ENCODE data around the gene PRM3. TPM values are rescaled to one million over a fixed set of nuclear protein-coding genes. Genes with fewer than 3 reads are reported as not detected.
"Not testable (repeated sequence)": the region's sequence is repeated elsewhere in the genome, so short reads cannot be mapped to it uniquely, and the experiment has no call there.

The PRM3 gene
- total RNA-seq, 2 donors from 2014 or later, result not detected

DNA sequence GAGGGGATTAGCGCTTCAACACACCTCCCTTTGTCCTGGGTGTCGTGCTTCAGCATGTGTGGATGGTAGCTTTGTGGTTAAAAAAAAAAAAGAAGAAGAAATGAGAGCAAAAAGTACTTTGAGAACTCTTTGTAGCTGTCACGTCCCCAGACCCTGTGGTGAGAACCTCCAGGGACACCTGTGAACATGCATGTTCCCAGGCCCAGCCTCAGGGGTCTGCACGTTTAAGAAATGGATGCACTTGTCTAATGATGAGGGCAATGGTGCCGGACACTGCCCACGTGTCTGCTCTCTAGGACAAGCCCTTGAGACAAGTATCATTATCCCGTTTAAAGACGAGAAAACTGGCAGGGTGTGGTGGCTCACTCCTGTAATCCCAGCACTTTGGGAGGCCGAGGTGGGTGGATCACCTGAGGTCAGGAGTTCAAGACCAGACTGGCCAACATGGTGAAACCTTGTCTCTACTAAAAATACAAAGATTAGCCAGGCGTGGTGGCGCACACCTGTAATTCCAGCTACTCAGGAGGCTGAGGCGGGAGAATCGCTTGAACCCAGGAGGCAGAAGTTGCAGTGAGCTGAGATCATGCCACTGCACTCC lies 25.6 kb upstream of the PRM3 start:
- H3K4me3 Mint-ChIP-seq, H3K27ac Mint-ChIP-seq, ATAC-seq: not testable (repeated sequence)

DNA sequence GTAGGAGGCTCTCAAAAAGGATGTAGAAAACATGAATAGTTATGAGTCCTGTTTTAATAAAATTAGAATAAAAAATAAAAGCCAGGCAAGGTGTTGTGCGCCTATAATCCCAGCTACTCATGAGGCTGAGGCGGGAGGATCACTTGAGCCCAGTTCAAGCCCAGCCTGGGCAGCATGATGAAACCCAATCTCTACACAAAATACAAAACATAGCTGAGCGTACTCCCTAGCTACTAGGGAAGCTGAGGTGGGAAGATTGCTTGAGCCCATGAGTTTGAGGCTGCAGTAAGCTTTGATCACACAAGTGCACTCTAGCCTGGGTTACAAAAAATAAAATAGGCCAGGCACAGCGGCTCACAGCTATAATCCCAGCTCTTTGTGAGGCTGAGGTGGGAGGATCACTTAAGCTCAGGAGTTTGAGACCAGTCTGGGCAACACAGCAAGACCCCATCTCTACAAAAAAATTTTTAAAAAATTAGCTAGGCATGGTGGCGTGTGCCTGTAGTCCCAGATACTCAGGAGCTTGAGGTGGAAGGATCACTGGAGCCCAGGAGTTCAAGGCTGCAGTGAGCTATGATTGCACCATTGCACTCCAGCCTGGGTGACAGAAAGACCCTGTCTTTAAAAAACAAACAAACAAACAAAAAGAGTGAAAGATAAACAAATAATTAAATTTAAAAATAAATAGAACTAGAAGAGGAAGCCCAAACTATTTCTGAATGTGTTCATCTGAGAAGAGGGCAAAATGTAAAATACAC lies 24.9 kb upstream of the PRM3 start:
- peak overlapping the region; percentile 61 for H3K27ac Mint-ChIP-seq

More for the DNA sequence above, 25.6 kb upstream of the PRM3 start:
- not testable (repeated sequence) for H3K4me1 Mint-ChIP-seq; H3K27me3 Mint-ChIP-seq; H3K9me3 ChIP-seq (ENCODE audit: control insufficient read depth, low read length, poor library complexity, severe bottlenecking); DNase-seq; H3K36me3 Mint-ChIP-seq (ENCODE audit: low read depth)

DNA sequence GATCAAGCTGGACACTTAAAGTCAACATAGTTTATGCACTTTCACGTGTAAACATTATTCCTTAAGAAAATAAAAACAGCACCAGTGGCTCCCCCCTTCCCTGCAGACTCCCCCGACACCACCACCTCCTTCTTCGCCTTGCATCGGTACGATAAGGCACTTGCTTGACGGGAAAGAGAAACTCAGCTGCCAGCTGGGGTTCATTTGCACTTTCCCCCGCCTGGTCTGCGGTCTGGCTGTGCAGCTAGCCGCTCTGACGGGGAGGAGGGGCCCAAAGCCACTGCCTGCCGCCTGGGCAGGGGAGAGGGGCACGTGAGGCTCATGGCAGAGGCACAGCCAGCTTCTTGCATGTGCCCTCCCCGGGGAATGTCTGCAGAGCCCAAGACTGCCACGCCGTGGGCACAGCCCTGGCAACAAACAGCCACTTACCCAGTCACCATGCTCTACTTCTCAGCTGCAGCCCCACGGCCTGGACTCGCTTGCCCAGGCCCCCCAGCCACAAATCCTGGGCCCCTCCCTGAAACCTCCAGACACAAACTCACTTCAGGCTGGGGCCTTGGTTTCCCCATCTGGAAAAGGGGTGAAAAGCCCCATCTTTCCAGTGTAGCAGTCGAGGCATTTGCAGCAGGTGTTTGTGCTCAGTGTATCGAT lies 24.2 kb upstream of the PRM3 start:
- DNase-seq (peak; percentile 27 to 46 (median 31)), ATAC-seq (peak; percentile 96)
- Mint-ChIP-seq H3K27me3 (peaks cover 6% of the 10 kb centered on the region), H3K27ac (no peak overlapping the region), H3K36me3 (ENCODE audit: low read depth) (no peaks in the 10 kb centered on the region), H3K4me1 (peaks cover 10% of the 10 kb centered on the region), H3K4me3 (peak overlapping the region; percentile 81)
- no peaks in the 10 kb centered on the region for H3K9me3 ChIP-seq (ENCODE audit: control insufficient read depth, low read length, poor library complexity, severe bottlenecking)

More for the DNA sequence above, 24.9 kb upstream of the PRM3 start:
- Mint-ChIP-seq H3K36me3 (ENCODE audit: low read depth) (no peaks in the 10 kb centered on the region), H3K4me1 (peaks cover 7% of the 10 kb centered on the region), H3K4me3 (no peak overlapping the region), H3K27me3 (no peaks in the 10 kb centered on the region)
- no peaks in the 10 kb centered on the region for H3K9me3 ChIP-seq (ENCODE audit: control insufficient read depth, low read length, poor library complexity, severe bottlenecking)
- no peak for ATAC-seq
- DNase-seq, result no peak

DNA sequence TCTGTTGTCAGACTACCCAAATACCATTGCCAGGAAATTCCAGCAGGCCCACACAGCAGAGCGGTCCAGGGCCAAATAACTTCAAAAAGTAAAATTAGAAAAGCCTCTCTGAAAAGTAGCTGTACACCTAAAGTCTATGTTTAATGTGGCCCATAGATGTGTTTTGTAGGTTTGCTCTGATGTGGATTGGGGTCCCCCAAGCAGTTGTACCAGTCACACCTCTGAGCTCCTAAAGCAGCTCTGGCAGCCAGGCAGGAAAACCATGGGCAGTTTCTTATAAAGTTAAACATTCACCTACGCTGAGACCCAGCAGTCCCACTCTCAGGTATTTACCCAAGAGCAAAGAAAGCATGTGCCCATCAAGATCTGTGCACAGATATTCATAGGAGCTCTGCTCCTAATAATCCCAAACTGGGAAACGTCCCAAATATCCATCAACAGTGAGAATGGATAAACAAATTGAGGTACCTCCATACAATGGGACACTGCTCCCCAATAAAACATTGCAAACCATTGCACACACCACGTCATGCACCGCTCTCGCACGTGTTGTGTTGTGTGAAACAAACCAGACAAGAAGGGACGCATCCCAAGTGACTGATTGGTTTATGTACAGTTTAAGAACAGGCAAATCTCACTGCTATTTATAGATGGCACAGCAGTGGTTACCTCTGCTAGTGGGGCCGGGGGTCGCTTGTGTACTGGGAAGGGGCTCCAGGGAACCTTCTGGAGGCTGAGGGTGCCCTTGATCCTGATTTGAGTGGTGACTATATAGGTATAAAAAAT lies 23.5 kb upstream of the PRM3 start:
- peaks cover 10% of the 10 kb centered on the region for H3K4me1 Mint-ChIP-seq
- no peak overlapping the region for H3K27ac Mint-ChIP-seq
- H3K27me3 Mint-ChIP-seq, result peaks cover 6% of the 10 kb centered on the region
- H3K4me3 Mint-ChIP-seq, result peak overlapping the region; percentile 81
- H3K9me3 ChIP-seq (ENCODE audit: control insufficient read depth, low read length, poor library complexity, severe bottlenecking), result no peaks in the 10 kb centered on the region
- no peaks in the 10 kb centered on the region for H3K36me3 Mint-ChIP-seq (ENCODE audit: low read depth)
- DNase-seq, result no peak
- no peak for ATAC-seq

DNA sequence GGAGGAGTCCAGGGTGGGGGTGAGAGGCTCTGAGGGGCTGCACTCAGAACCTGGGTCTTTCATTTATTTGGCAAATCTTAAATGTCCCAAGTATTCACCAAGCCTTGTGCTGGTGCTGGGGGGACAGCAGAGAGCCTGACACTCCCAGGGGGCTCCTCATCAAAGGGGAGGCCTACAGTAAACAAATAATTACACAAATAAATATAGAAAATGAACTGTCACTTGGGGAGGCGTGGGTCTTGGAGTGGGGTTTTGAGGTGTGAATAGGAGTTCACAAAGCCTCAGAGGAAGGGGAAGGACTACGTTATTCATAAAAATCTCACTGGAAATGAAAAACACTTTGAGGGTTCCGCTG lies 22.9 kb upstream of the PRM3 start:
- peaks cover 6% of the 10 kb centered on the region for H3K27me3 Mint-ChIP-seq
- no peak for DNase-seq
- no peak for ATAC-seq

DNA sequence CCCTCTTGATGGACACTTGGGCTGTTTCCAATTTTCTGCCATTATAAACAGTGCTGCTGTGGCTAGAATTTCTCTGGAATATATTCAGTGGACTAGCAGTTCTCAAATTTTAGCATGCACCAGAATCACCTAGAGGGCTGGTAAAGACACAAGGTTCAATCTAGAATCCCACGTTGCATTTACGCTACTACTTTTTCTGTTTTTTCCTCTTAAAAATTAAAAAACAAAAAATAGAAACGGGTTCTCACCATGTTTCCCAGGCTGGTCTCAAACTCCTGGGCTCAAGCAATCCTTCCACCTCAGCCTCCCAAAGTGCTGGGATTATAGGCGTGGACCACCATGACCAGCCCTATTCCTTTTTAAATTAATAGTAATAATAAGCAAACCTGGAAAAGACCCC lies 22.2 kb upstream of the PRM3 start:
- ATAC-seq, result no peak
- DNase-seq, result no peak
- H3K9me3 ChIP-seq (ENCODE audit: control insufficient read depth, low read length, poor library complexity, severe bottlenecking), result no peaks in the 10 kb centered on the region
- Mint-ChIP-seq H3K27me3 (peaks cover 6% of the 10 kb centered on the region), H3K4me3 (no peak overlapping the region), H3K27ac (no peak overlapping the region), H3K4me1 (peaks cover 13% of the 10 kb centered on the region), H3K36me3 (ENCODE audit: low read depth) (peaks cover 3% of the 10 kb centered on the region)

More for the DNA sequence above, 22.9 kb upstream of the PRM3 start:
- Mint-ChIP-seq H3K4me1 (peaks cover 13% of the 10 kb centered on the region), H3K4me3 (no peak overlapping the region), H3K27ac (no peak overlapping the region), H3K36me3 (ENCODE audit: low read depth) (peaks cover 3% of the 10 kb centered on the region)
- H3K9me3 ChIP-seq (ENCODE audit: control insufficient read depth, low read length, poor library complexity, severe bottlenecking), result no peaks in the 10 kb centered on the region

DNA sequence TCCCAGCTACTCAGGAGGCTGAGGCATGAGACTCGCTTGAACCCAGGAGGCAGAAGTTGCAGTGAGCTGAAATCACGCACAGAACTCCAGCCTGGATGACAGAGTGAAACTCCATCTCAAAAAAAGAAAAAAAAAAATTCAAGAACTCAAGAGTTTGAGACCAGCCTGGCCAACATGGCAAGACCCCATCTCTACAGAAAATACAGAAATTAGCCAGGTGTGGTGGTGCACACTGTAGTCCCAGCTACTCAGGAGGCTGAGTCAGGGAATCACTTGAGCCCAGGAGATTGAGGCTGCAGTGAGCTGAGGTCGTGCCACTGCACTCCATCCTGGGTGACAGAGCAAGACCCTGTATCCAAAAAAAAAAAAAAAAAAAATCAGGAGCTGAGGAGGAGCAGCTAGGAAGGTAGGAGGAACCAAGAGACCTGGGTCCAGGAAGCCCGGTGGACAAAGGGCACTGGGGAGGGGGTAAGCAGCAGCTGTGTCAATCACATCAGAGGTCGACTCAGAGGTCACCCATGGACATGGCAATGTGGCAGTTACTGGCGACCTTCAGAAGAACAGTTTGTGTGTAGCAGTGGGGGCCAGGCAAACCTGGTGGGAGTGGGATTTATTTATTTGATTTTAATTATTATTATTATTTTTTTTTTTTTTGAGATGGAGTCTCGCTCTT lies 18.8 kb upstream of the PRM3 start:
- Mint-ChIP-seq H3K4me3 (no peak overlapping the region), H3K36me3 (ENCODE audit: low read depth) (peaks cover 3% of the 10 kb centered on the region), H3K4me1 (peaks cover 9% of the 10 kb centered on the region), H3K27ac (no peak overlapping the region), H3K27me3 (peaks cover 24% of the 10 kb centered on the region)
- no peak for DNase-seq
- ATAC-seq, result no peak
- H3K9me3 ChIP-seq (ENCODE audit: control insufficient read depth, low read length, poor library complexity, severe bottlenecking), result no peaks in the 10 kb centered on the region

DNA sequence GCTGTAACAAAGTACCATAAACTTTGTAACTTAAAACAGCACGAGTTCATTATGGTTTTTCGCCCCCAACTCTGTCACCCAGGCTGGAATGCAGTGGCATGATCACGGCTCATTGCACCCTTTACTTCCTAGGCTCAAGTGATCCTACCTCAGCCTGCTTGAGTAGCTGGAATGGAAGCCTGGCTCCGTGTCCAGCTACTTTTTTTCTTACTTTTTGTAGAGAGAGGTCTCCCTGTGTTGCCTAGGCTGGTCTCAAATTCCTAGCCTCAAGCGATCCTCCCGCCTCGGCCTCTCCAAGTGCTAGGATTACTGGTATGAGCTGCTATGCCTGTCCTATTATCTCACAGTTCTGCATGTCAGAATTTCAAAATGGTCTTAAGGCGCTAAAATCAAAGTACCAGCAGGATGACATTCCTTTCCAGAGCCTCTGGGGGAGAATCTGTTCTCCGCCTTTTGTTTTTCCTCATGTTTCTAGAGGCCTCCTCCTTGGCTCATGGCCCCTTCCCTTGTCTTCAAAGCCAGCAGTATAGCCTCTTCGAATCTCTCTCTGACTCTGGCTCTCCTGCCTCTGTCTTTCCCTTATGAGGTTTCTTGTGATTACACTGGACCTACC lies 17.8 kb upstream of the PRM3 start:
- Mint-ChIP-seq H3K36me3 (ENCODE audit: low read depth) (peaks cover 3% of the 10 kb centered on the region), H3K27me3 (peaks cover 24% of the 10 kb centered on the region), H3K27ac (no peak overlapping the region), H3K4me3 (no peak overlapping the region), H3K4me1 (peaks cover 9% of the 10 kb centered on the region)
- H3K9me3 ChIP-seq (ENCODE audit: control insufficient read depth, low read length, poor library complexity, severe bottlenecking), result no peaks in the 10 kb centered on the region
- ATAC-seq, result no peak
- no peak for DNase-seq

DNA sequence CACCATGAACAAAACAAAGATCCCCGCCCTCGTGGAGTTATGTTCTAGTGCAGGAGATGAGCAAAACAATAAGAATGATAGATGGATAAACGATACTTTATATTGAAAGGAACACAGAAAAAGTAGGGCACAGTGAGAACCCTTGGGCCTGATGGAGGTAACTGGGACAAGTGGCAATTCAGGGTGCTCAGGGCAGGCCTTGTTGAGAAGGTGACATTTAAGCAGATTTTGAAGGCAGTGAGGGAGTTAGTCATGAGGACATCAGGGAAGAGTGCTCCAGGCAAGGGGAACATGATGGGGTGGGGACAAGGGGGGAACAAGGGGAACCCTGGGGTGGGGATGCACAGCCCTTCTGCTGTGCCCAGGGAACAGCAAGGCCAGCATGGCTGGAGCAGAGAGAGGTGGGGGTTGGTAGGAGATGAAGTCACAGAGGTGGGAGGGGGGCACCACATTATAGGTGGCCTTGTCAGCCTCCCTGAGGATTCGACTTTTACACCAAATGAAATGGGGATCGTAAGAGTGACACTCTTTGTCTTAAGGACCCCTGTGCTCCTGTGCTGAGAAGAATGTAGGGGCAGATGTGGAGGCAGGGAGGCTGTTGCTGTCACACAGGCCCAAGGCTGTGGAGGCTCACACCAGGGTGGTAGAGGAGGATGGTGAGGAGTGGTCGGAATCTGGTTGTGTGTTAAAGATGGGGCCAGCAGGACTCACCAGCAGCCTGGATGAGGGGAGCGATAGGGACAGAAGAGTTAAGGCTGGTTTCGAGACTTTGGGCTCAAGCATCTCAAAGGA lies 16.9 kb upstream of the PRM3 start:
- H3K9me3 ChIP-seq (ENCODE audit: control insufficient read depth, low read length, poor library complexity, severe bottlenecking), result no peaks in the 10 kb centered on the region
- Mint-ChIP-seq H3K4me3 (no peak overlapping the region), H3K27me3 (peaks cover 28% of the 10 kb centered on the region), H3K36me3 (ENCODE audit: low read depth) (peaks cover 3% of the 10 kb centered on the region), H3K27ac (no peak overlapping the region), H3K4me1 (peaks cover 9% of the 10 kb centered on the region)
- ATAC-seq (no peak), DNase-seq (no peak)

DNA sequence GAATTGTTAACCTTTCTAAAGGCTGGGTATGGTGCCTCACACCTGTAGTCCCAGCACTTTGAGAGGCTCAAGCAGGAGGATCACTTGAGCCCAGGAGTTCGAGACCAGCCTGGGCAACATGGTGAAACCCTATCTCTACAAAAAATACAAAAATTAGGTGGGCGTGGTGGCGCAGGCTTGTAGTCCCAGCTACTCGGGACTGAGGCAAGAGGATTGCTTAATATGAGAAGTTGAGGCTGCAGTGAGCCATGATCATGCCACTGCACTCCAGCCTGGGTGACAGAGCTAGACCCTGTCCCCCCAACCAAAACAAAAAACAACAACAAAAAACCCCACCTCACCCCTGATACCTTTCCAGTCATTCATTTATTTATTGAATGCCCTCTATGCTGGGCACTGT lies 16.3 kb upstream of the PRM3 start:
- not testable (repeated sequence) for H3K9me3 ChIP-seq (ENCODE audit: control insufficient read depth, low read length, poor library complexity, severe bottlenecking); H3K4me1 Mint-ChIP-seq; H3K27ac Mint-ChIP-seq; DNase-seq; H3K4me3 Mint-ChIP-seq; ATAC-seq; H3K36me3 Mint-ChIP-seq (ENCODE audit: low read depth)
- peaks cover 30% of the 10 kb centered on the region for H3K27me3 Mint-ChIP-seq

DNA sequence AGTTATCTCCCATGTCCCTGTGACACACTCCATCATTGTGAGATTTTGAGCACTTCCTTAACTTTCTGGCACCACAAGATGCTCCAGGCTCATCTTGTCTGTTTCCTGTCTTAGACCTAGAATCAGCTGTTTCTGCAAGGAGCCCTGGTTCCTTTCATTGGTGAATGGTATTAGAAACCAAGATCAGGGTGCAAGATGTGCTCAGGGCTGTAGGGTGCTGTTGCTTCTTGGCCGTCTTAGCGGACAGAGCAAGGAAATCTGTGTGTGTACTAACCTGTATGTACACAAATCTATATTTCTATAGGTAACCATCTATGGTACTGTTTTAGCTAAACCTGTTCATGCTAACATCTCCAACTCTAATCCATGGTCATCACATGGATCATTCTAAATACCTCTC lies 15.8 kb upstream of the PRM3 start:
- H3K27ac Mint-ChIP-seq, result no peak overlapping the region
- no peak overlapping the region for H3K4me3 Mint-ChIP-seq
- H3K27me3 Mint-ChIP-seq, result peaks cover 30% of the 10 kb centered on the region
- no peak for DNase-seq
- no peak for ATAC-seq
- H3K9me3 ChIP-seq (ENCODE audit: control insufficient read depth, low read length, poor library complexity, severe bottlenecking), result no peaks in the 10 kb centered on the region
- peaks cover 9% of the 10 kb centered on the region for H3K4me1 Mint-ChIP-seq
- H3K36me3 Mint-ChIP-seq (ENCODE audit: low read depth), result peaks cover 3% of the 10 kb centered on the region

DNA sequence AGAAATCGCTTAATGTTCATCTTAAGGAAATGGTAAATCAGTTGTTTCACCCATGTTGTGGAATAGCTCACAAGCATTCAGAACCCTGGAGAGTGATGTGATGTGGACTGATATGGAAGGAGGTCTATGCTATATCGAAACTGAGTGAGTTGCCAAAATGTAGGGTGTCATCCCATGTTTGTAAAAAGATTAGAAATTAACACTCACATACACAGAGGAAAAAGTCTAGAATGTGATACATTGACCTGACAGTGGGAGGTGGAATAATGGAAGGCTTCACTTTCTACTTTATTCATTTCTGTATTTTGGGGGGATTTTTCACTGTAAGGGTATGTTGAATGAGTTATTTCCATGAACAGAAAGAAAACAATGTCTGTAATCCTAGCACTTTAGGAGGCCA lies 12.4 kb upstream of the PRM3 start:
- no peaks in the 10 kb centered on the region for H3K9me3 ChIP-seq (ENCODE audit: control insufficient read depth, low read length, poor library complexity, severe bottlenecking)
- Mint-ChIP-seq H3K4me3 (no peak overlapping the region), H3K27me3 (peaks cover 33% of the 10 kb centered on the region), H3K36me3 (ENCODE audit: low read depth) (no peaks in the 10 kb centered on the region), H3K4me1 (peaks cover 5% of the 10 kb centered on the region), H3K27ac (no peak overlapping the region)
- ATAC-seq, result no peak
- DNase-seq, result no peak

Data from T-helper 17 cell (primary cell).